ENCODE measurements around the gene CLEC16A. TPM values are rescaled to one million over a fixed set of nuclear protein-coding genes. Genes with fewer than 3 reads are reported as not detected.

The CLEC16A gene
- polyA plus RNA-seq, 3 donors: 3.4 to 12.0 (median 5.8) TPM

GRCh38 chr16:11080999-11081630 lies 136.8 kb downstream of the CLEC16A start:
- H3K79me2 ChIP-seq (ENCODE audit: insufficient read depth, low read length): no peaks in the 10 kb centered on the region
- H2AFZ ChIP-seq (ENCODE audit: insufficient read depth, low read depth, low read length, poor library complexity, severe bottlenecking): no peak overlapping the region
- H3K4me2 ChIP-seq (replicated peaks; ENCODE audit: extremely low read depth, low read length, poor library complexity, severe bottlenecking): no peak overlapping the region
- Mint-ChIP-seq H3K4me1 (no peaks in the 10 kb centered on the region), H3K9me3 (peaks cover 0 to 2% (median 0%) of the 10 kb centered on the region in 7 donors), H3K27ac (no peak overlapping the region), H3K27me3 (ENCODE audit: low read depth in 3 of 3) (peaks cover 0 to 1% (median 0%) of the 10 kb centered on the region in 3 donors), H3K36me3 (peaks cover 68 to 70% of the 10 kb centered on the region in 2 donors), H3K4me3 (no peak overlapping the region)
- peaks cover 4% of the 10 kb centered on the region for H4K20me1 ChIP-seq (ENCODE audit: insufficient read depth, low read length)
- no peaks in the 10 kb centered on the region for H3K4me1 ChIP-seq (ENCODE audit: control insufficient read depth in 1 of 2, insufficient read depth in 2 of 2, low read length in 2 of 2)
- DNase-seq: no peak
- no peaks in the 10 kb centered on the region for H3K27me3 ChIP-seq (ENCODE audit: control insufficient read depth in 2 of 2, insufficient read depth in 2 of 2, low read length in 2 of 2)
- H3K36me3 ChIP-seq (replicated peaks in 1 of 2; ENCODE audit: control insufficient read depth in 1 of 2, insufficient read depth in 2 of 2, low read length in 2 of 2): peaks cover 24 to 89% of the 10 kb centered on the region in 2 donors
- intact Hi-C loops (cut with micrococcal nuclease): no loop called here
- no peak overlapping the region for H3K27ac ChIP-seq (ENCODE audit: low read depth in 1 of 2, low read length in 2 of 2)
- no peak for TF ChIP-seq CTCF (IDR thresholded peaks at IDR 0.05)
- H3K9ac ChIP-seq (ENCODE audit: insufficient read depth, low read length, poor library complexity, severe bottlenecking): no peak overlapping the region
- WGBS (ENCODE audit: insufficient coverage): 95% methylated on average over 7 of the region's 7 CpGs
- H3K9me3 ChIP-seq (replicated peaks in 1 of 2; ENCODE audit: control insufficient read depth in 1 of 2, insufficient read depth in 1 of 2, low read length in 2 of 2): no peaks in the 10 kb centered on the region
- H3K4me3 ChIP-seq (replicated peaks in 1 of 3; ENCODE audit: low read depth in 2 of 3, low read length in 3 of 3): no peak overlapping the region

GRCh38 chr16:11082108-11082859 lies 137.9 kb downstream of the CLEC16A start:
- DNase-seq: no peak
- Histone ChIP-seq H3K9ac (ENCODE audit: insufficient read depth, low read length, poor library complexity, severe bottlenecking) (no peak overlapping the region), H2AFZ (ENCODE audit: insufficient read depth, low read depth, low read length, poor library complexity, severe bottlenecking) (no peak overlapping the region), H3K4me1 (ENCODE audit: control insufficient read depth in 1 of 2, insufficient read depth in 2 of 2, low read length in 2 of 2) (no peaks in the 10 kb centered on the region), H4K20me1 (ENCODE audit: insufficient read depth, low read length) (peaks cover 4% of the 10 kb centered on the region), H3K27me3 (ENCODE audit: control insufficient read depth in 2 of 2, insufficient read depth in 2 of 2, low read length in 2 of 2) (no peaks in the 10 kb centered on the region), H3K79me2 (ENCODE audit: insufficient read depth, low read length) (no peaks in the 10 kb centered on the region), H3K27ac (ENCODE audit: low read depth in 1 of 2, low read length in 2 of 2) (no peak overlapping the region), H3K4me2 (replicated peaks; ENCODE audit: extremely low read depth, low read length, poor library complexity, severe bottlenecking) (no peak overlapping the region), H3K9me3 (replicated peaks in 1 of 2; ENCODE audit: control insufficient read depth in 1 of 2, insufficient read depth in 1 of 2, low read length in 2 of 2) (no peaks in the 10 kb centered on the region), H3K36me3 (replicated peaks in 1 of 2; ENCODE audit: control insufficient read depth in 1 of 2, insufficient read depth in 2 of 2, low read length in 2 of 2) (peaks cover 22 to 89% of the 10 kb centered on the region in 2 donors), H3K4me3 (replicated peaks in 1 of 3; ENCODE audit: low read depth in 2 of 3, low read length in 3 of 3) (no peak overlapping the region)
- no peak for TF ChIP-seq CTCF (IDR thresholded peaks at IDR 0.05)
- peaks cover 0 to 2% (median 0%) of the 10 kb centered on the region in 7 donors for H3K9me3 Mint-ChIP-seq
- H3K27ac Mint-ChIP-seq: no peak overlapping the region
- no peak overlapping the region for H3K4me3 Mint-ChIP-seq
- peaks cover 61 to 68% of the 10 kb centered on the region in 2 donors for H3K36me3 Mint-ChIP-seq
- intact Hi-C loops (cut with micrococcal nuclease): no loop called here
- H3K27me3 Mint-ChIP-seq (ENCODE audit: low read depth in 3 of 3): peaks cover 0 to 1% (median 0%) of the 10 kb centered on the region in 3 donors
- WGBS (ENCODE audit: insufficient coverage): no CpG with 5 or more reads among the region's 16 CpGs
- no peaks in the 10 kb centered on the region for H3K4me1 Mint-ChIP-seq

Data from CD14-positive monocyte (primary cell).